ENCODE results near the gene TIAL1.

- TF ChIP-seq CTCF (IDR thresholded peaks at IDR 0.05; ENCODE audit: insufficient read depth, low read length, poor library complexity, severe bottlenecking) (no peak), EZH2phosphoT487 (conservative IDR thresholded peaks at IDR 0.05; ENCODE audit: low read length) (no peak)
These were observed 51.5 kb downstream of the TIAL1 start for GRCh38 chr10:119545310-119545709.
